GM13976 (cell line): ENCODE data around the gene PTGER3.

Experiments
- DNase-seq: peaks from one replicate; pipeline ENCODE4 v3.0.0; 2012; ENCODE audit warnings: low spot score
- in situ Hi-C: fragments of 300-500 bp; cut with MboI; formaldehyde crosslinking; loops from one replicate; pipeline ENCODE4 v1.12.0; 2022; ENCODE audit warnings: low sequenced_read_pairs, mixed read lengths, inconsistent platforms; ENCODE audit not compliant: unreplicated experiment
- TF ChIP-seq, protein P1 (sequence below): IDR thresholded peaks from 2 replicates; pipeline ENCODE4 v1.5.1; 2012; ENCODE audit warnings: borderline replicate concordance, mild to moderate bottlenecking; ENCODE audit not compliant: insufficient read depth; ENCODE audit errors: extremely low read depth, missing control alignments, control extremely low read depth

Gene PTGER3

GRCh38 chr1:71047635-71048607 is at the start of gene PTGER3:
TSS of gene PTGER3 (minus strand) at chr1:71047816. CDS start at chr1:71047577, 239 bp downstream.
- peak; percentile 51 for DNase-seq
- in situ Hi-C loops, result loop anchor here (25.0 kb wide), 1 partner anchor 361 kb away; no protein-coding TSS in a partner anchor
- TF ChIP-seq, protein P1, sequence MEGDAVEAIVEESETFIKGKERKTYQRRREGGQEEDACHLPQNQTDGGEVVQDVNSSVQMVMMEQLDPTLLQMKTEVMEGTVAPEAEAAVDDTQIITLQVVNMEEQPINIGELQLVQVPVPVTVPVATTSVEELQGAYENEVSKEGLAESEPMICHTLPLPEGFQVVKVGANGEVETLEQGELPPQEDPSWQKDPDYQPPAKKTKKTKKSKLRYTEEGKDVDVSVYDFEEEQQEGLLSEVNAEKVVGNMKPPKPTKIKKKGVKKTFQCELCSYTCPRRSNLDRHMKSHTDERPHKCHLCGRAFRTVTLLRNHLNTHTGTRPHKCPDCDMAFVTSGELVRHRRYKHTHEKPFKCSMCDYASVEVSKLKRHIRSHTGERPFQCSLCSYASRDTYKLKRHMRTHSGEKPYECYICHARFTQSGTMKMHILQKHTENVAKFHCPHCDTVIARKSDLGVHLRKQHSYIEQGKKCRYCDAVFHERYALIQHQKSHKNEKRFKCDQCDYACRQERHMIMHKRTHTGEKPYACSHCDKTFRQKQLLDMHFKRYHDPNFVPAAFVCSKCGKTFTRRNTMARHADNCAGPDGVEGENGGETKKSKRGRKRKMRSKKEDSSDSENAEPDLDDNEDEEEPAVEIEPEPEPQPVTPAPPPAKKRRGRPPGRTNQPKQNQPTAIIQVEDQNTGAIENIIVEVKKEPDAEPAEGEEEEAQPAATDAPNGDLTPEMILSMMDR, result no peak

- TF ChIP-seq, protein P1, result no peak
- no peak for DNase-seq
- in situ Hi-C loops, result no loop called here
Measured at GRCh38 chr1:71094913-71095312, 47.3 kb upstream of the PTGER3 start.

DNA sequence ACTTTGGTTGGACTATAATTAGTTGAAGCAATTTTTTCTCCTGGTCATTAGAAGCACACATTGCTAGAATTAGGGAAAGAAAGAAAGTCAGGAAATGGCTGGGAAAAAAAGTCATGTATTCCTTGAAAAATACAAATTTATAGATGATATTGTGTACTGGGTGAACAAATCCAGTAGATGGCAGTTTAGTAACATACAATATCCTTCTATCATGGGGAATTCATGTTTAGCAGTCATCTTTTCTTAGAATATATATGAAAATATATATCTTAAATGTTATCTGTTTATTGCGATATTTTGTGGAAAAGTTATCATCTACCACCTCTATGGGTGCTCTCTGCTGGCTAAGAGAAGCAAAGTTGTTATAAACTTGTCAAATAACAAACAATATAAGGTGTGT is 46.3 kb upstream of the PTGER3 start:
- DNase-seq, result no peak
- in situ Hi-C loops, result no loop called here
- TF ChIP-seq, protein P1, result no peak

- TF ChIP-seq, protein P1, result no peak
- in situ Hi-C loops, result no loop called here
- DNase-seq, result no peak
Measured at GRCh38 chr1:71089536-71090270, 42.1 kb upstream of the PTGER3 start.

- in situ Hi-C loops, result no loop called here
- no peak for DNase-seq
- TF ChIP-seq, protein P1, result no peak
Measured at GRCh38 chr1:71088645-71089287, 41.1 kb upstream of the PTGER3 start.

DNA sequence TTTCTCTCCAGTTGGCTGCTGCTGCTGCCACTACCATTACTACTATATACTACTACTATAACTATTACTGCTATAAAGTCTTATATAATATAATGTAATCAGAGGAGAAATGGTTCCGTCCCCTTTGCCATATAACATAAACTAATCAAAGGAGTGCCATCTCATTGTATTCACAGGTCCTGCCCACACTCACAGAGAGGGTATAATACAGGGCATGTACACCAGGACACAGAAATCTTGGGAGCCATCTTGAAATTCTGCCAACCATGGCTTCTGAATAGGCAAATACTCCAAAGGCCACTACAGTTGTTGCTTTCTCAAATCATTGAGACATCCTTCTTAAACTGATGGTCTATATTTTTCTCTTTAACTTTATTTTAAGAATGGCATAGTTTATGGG is 40.1 kb upstream of the PTGER3 start:
- TF ChIP-seq, protein P1, result no peak
- no peak for DNase-seq
- in situ Hi-C loops, result no loop called here
